IPS DF 19.7 (cell line): ENCODE data around the gene CHRM4.
"Not testable (repeated sequence)": the region's sequence is repeated elsewhere in the genome, so short reads cannot be mapped to it uniquely, and the experiment has no call there.

ENCODE experiments used
- DNase-seq: peaks from one replicate; pipeline ENCODE4 v3.0.0-alpha.2; 2013; ENCODE audit warnings: low read depth, low spot score

Gene CHRM4

GRCh38 chr11:46381819-46382645 lies 9.5 kb downstream of the CHRM4 start:
- DNase-seq: no peak

- no peak for DNase-seq
Observed at GRCh38 chr11:46381048-46381818, 10.3 kb downstream of the CHRM4 start, which contains the start of gene MDK. TSS of gene MDK (plus strand) at chr11:46381669. CDS start at chr11:46382058, 389 bp downstream.

- DNase-seq: no peak
Observed at GRCh38 chr11:46380340-46381047, 11.1 kb downstream of the CHRM4 start.

- DNase-seq: not testable (repeated sequence)
Observed at GRCh38 chr11:46379482-46380293, 11.9 kb downstream of the CHRM4 start.

GRCh38 chr11:46378811-46379481 lies 12.6 kb downstream of the CHRM4 start:
- DNase-seq: no peak

- no peak for DNase-seq
Observed at GRCh38 chr11:46378296-46378695, 13.3 kb downstream of the CHRM4 start.

GRCh38 chr11:46377831-46378230 lies 13.7 kb downstream of the CHRM4 start:
- no peak for DNase-seq

- DNase-seq: no peak
Observed at GRCh38 chr11:46377290-46377689, 14.3 kb downstream of the CHRM4 start.

GRCh38 chr11:46376258-46377050 lies 15.1 kb downstream of the CHRM4 start:
- no peak for DNase-seq

GRCh38 chr11:46375392-46376101 lies 16.0 kb downstream of the CHRM4 start:
- DNase-seq: no peak

- no peak for DNase-seq
Observed at GRCh38 chr11:46374815-46375214, 16.8 kb downstream of the CHRM4 start.

GRCh38 chr11:46373787-46374740 lies 17.5 kb downstream of the CHRM4 start:
- DNase-seq: no peak

- DNase-seq: not testable (repeated sequence)
Observed at GRCh38 chr11:46372501-46372900, 19.1 kb downstream of the CHRM4 start.

- DNase-seq: no peak
Observed at GRCh38 chr11:46372086-46372485, 19.5 kb downstream of the CHRM4 start.

- DNase-seq: not testable (repeated sequence)
Observed at GRCh38 chr11:46371262-46371661, 20.3 kb downstream of the CHRM4 start.

- DNase-seq: no peak
Observed at GRCh38 chr11:46370253-46370652, 21.3 kb downstream of the CHRM4 start.

GRCh38 chr11:46369458-46370152 lies 22.0 kb downstream of the CHRM4 start:
- no peak for DNase-seq

GRCh38 chr11:46367916-46368267 lies 23.7 kb downstream of the CHRM4 start:
- DNase-seq: no peak
